Measurements from ENCODE around the gene KYAT1.

DNA sequence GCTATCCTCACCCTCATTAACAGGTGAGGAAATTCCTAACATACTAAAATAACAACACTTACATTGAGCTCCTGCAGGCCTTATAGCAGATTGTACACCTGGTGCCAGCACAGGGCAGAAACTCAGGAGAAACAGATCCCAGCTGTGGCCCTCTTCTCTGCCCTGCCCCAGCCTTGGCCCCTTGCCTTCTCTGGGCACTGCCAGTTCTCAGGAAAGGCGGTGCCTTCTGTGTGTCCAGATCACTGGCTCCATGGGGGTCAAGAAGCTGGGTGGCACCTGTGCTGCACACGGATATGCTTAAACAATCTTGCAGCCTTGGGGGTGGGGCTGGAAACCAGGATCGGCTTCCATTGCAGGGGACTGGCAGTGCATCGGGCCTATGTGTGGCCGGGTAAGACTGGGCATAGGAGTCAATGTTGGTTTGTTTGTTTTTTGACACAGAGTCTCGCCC, 19.3 kb downstream of the KYAT1 start:
- no peak for TF ChIP-seq STAT5B (CRISPR knock-in tag; IDR thresholded peaks at IDR 0.05)
- TF ChIP-seq ZNF841 (CRISPR knock-in tag; IDR thresholded peaks at IDR 0.05; ENCODE audit: borderline replicate concordance): no peak
- TF ChIP-seq POLR2AphosphoS5 (IDR thresholded peaks at IDR 0.05; ENCODE audit: low read depth, low read length): no peak
- TF ChIP-seq, protein P1, sequence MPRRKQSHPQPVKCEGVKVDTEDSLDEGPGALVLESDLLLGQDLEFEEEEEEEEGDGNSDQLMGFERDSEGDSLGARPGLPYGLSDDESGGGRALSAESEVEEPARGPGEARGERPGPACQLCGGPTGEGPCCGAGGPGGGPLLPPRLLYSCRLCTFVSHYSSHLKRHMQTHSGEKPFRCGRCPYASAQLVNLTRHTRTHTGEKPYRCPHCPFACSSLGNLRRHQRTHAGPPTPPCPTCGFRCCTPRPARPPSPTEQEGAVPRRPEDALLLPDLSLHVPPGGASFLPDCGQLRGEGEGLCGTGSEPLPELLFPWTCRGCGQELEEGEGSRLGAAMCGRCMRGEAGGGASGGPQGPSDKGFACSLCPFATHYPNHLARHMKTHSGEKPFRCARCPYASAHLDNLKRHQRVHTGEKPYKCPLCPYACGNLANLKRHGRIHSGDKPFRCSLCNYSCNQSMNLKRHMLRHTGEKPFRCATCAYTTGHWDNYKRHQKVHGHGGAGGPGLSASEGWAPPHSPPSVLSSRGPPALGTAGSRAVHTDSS (CRISPR knock-in tag; conservative IDR thresholded peaks at IDR 0.05): no peak
- no peak for TF ChIP-seq ZNF251 (CRISPR knock-in tag; IDR thresholded peaks at IDR 0.05)
